A673 (cell line): ENCODE results near the gene TCHP. TPM values are rescaled to one million over a fixed set of nuclear protein-coding genes. Genes with fewer than 3 reads are reported as not detected.
"Not testable (repeated sequence)": the region's sequence is repeated elsewhere in the genome, so short reads cannot be mapped to it uniquely, and the experiment has no call there.

ENCODE experiments used
- BruUV-seq: library from RNA; stranded (reverse); fragments of 400-500 nt; replicated peaks from 2 replicates; lab custom pipeline; 2021; lab: Mats Ljungman, UMichigan
- CTCF ChIA-PET: fragments of 300-600 bp; sonication (Branson Sonifier 250); formaldehyde crosslinking; loops from one replicate; lab custom pipeline; 2022; ENCODE audit warnings: antibody characterized with exemption; lab: Charles Lee
- POLR2A ChIA-PET: fragments of 300-600 bp; sonication (Branson Sonifier 250); formaldehyde crosslinking; loops from one replicate; lab custom pipeline; 2022; ENCODE audit warnings: antibody characterized with exemption; ENCODE audit not compliant: low non-redundant PET; lab: Charles Lee
- DNase-seq: peaks from one replicate; pipeline ENCODE4 v3.0.0-alpha.2; 2015; ENCODE audit warnings: low spot score
- H3K27ac ChIP-seq: fragments of 200-600 bp; sonication (generic); 2 replicates; pipeline ENCODE4 v1.5.1; 2016; ENCODE audit warnings: mixed run types, low read depth, mild to moderate bottlenecking, mixed read lengths, antibody characterized with exemption, low read length; ENCODE audit not compliant: poor library complexity, severe bottlenecking
- H3K27me3 ChIP-seq: fragments of 200-600 bp; sonication (generic); replicated peaks from 2 replicates; pipeline ENCODE4 v1.6.1; 2017; ENCODE audit warnings: mixed run types, low read depth, mild to moderate bottlenecking, mixed read lengths, antibody characterized with exemption, low read length; ENCODE audit not compliant: insufficient read depth, poor library complexity
- H3K36me3 ChIP-seq: fragments of 200-600 bp; sonication (generic); 2 replicates; pipeline ENCODE4 v1.6.1; 2016; ENCODE audit warnings: mixed run types, mild to moderate bottlenecking, mixed read lengths, antibody characterized with exemption, low read length; ENCODE audit not compliant: insufficient read depth, poor library complexity, severe bottlenecking
- H3K4me1 ChIP-seq: fragments of 200-600 bp; sonication (generic); 2 replicates; pipeline ENCODE4 v1.6.1; 2017; ENCODE audit warnings: mixed run types, mild to moderate bottlenecking, mixed read lengths, antibody characterized with exemption, low read length; ENCODE audit not compliant: insufficient read depth, poor library complexity, severe bottlenecking
- H3K4me3 ChIP-seq: fragments of 200-600 bp; sonication (generic); 2 replicates; pipeline ENCODE4 v1.5.1; 2016; ENCODE audit warnings: low read depth, mixed run types, mild to moderate bottlenecking, mixed read lengths, low read length; ENCODE audit not compliant: poor library complexity, severe bottlenecking
- H3K9me3 ChIP-seq: fragments of 200-600 bp; sonication (generic); 2 replicates; pipeline ENCODE4 v1.6.1; 2016; ENCODE audit warnings: mixed run types, low read depth, mild to moderate bottlenecking, mixed read lengths, antibody characterized with exemption, low read length; ENCODE audit not compliant: poor library complexity, severe bottlenecking
- CTCF ChIP-seq: fragments of 300-800, 200-600 bp; sonication (generic); conservative IDR thresholded peaks from 2 replicates; pipeline ENCODE4 v1.5.1; 2017; ENCODE audit warnings: low read depth, mild to moderate bottlenecking, antibody characterized with exemption, low read length, moderate library complexity, mixed read lengths
- EZH2 ChIP-seq: fragments of 200-600 bp; sonication (generic); IDR thresholded peaks from 2 replicates; pipeline ENCODE4 v1.6.1; 2017; ENCODE audit warnings: borderline replicate concordance, low read depth, mild to moderate bottlenecking, mixed read lengths, antibody characterized with exemption, low read length; ENCODE audit not compliant: poor library complexity, severe bottlenecking
- intact Hi-C: fragments of 100-400 bp; cut with micrococcal nuclease; formaldehyde crosslinking; loops from one replicate; pipeline ENCODE4 v1.10.0; 2022; ENCODE audit not compliant: unreplicated experiment
- total RNA-seq: library from RNA; stranded (reverse); gene quantifications from 2 replicates; pipeline ENCODE4 v1.2.3, GENCODE V29; 2021

Gene TCHP
- total RNA-seq, 1 experiment from 2014 or later, result 40.4 TPM

- Histone ChIP-seq H3K9me3 (no peaks in the 10 kb centered on the region), H3K27me3 (no peaks in the 10 kb centered on the region), H3K4me3 (no peak overlapping the region), H3K4me1 (no peaks in the 10 kb centered on the region), H3K27ac (no peak overlapping the region), H3K36me3 (peaks cover 17% of the 10 kb centered on the region)
- ChIA-PET POLR2A (no interaction called here), CTCF (interaction anchor here (0.6 to 0.7 kb wide), 4 partner anchors 75 to 445 kb away, joined by 3 to 4 read pairs (median 4); no protein-coding TSS in a partner anchor)
- BruUV-seq, result no TSS peak
- intact Hi-C loops, result no loop called here
- DNase-seq, result no peak
- TF ChIP-seq EZH2, result no peak
- TF ChIP-seq CTCF, result no peak
These were observed 28.1 kb downstream of the TCHP start for GRCh38 chr12:109928058-109928656.

- DNase-seq, BruUV-seq, POLR2A ChIA-PET, H3K4me3 ChIP-seq, H3K9me3 ChIP-seq, H3K4me1 ChIP-seq, H3K27ac ChIP-seq, intact Hi-C loops, H3K27me3 ChIP-seq, CTCF ChIA-PET: not testable (repeated sequence)
- H3K36me3 ChIP-seq, result peaks cover 20% of the 10 kb centered on the region
These were observed 29.3 kb downstream of the TCHP start for GRCh38 chr12:109929326-109929725.

- Histone ChIP-seq H3K27ac (no peak overlapping the region), H3K4me3 (no peak overlapping the region), H3K9me3 (no peaks in the 10 kb centered on the region), H3K27me3 (no peaks in the 10 kb centered on the region), H3K4me1 (no peaks in the 10 kb centered on the region), H3K36me3 (peaks cover 21% of the 10 kb centered on the region)
- POLR2A ChIA-PET, result no interaction called here
- TSS peak; percentile 14 for BruUV-seq
- no peak for DNase-seq
- TF ChIP-seq EZH2, result no peak
- intact Hi-C loops, result no loop called here
- CTCF ChIA-PET, result no interaction called here
These were observed 30.1 kb downstream of the TCHP start for GRCh38 chr12:109930028-109930800.

GRCh38 chr12:109931143-109931542 lies 31.1 kb downstream of the TCHP start:
- Histone ChIP-seq H3K27me3 (no peaks in the 10 kb centered on the region), H3K4me1 (no peaks in the 10 kb centered on the region), H3K9me3 (no peaks in the 10 kb centered on the region), H3K36me3 (peaks cover 27% of the 10 kb centered on the region), H3K4me3 (no peak overlapping the region), H3K27ac (no peak overlapping the region)
- CTCF ChIA-PET, result no interaction called here
- POLR2A ChIA-PET, result no interaction called here
- intact Hi-C loops, result no loop called here
- no peak for DNase-seq
- no peak for TF ChIP-seq CTCF
- no peak for TF ChIP-seq EZH2
- BruUV-seq, result no TSS peak
